Stimulated activated memory B cell treated with anti-CD40 and anti-IgM and Interleukin-4, amounts not matched to agents 10 μg/mL and 1 μg/mL and 100 μg/mL, for 72 hours (primary cell): ENCODE results near the gene SEC31B.

Experiments used
- ATAC-seq: fragments of 150-1000 bp; cut with Tn5 transposase; 2 replicates; pipeline ENCODE4 v1.10.0; 2021
- H3K27ac Mint-ChIP-seq: one replicate; pipeline ENCODE4 v1.8.0; 2022; ENCODE audit warnings: mild to moderate bottlenecking, mixed read lengths
- H3K27me3 Mint-ChIP-seq: one replicate; pipeline ENCODE4 v1.8.0; 2022; ENCODE audit warnings: mixed read lengths
- H3K36me3 Mint-ChIP-seq: one replicate; pipeline ENCODE4 v1.8.0; 2022; ENCODE audit warnings: mixed read lengths
- H3K4me1 Mint-ChIP-seq: one replicate; pipeline ENCODE4 v1.8.0; 2022; ENCODE audit warnings: mixed read lengths
- H3K4me3 Mint-ChIP-seq: one replicate; pipeline ENCODE4 v1.8.0; 2022; ENCODE audit warnings: mild to moderate bottlenecking, moderate library complexity, mixed read lengths
- H3K9me3 Mint-ChIP-seq: one replicate; pipeline ENCODE4 v1.8.0; 2022; ENCODE audit warnings: mixed read lengths

The SEC31B gene, protein sequence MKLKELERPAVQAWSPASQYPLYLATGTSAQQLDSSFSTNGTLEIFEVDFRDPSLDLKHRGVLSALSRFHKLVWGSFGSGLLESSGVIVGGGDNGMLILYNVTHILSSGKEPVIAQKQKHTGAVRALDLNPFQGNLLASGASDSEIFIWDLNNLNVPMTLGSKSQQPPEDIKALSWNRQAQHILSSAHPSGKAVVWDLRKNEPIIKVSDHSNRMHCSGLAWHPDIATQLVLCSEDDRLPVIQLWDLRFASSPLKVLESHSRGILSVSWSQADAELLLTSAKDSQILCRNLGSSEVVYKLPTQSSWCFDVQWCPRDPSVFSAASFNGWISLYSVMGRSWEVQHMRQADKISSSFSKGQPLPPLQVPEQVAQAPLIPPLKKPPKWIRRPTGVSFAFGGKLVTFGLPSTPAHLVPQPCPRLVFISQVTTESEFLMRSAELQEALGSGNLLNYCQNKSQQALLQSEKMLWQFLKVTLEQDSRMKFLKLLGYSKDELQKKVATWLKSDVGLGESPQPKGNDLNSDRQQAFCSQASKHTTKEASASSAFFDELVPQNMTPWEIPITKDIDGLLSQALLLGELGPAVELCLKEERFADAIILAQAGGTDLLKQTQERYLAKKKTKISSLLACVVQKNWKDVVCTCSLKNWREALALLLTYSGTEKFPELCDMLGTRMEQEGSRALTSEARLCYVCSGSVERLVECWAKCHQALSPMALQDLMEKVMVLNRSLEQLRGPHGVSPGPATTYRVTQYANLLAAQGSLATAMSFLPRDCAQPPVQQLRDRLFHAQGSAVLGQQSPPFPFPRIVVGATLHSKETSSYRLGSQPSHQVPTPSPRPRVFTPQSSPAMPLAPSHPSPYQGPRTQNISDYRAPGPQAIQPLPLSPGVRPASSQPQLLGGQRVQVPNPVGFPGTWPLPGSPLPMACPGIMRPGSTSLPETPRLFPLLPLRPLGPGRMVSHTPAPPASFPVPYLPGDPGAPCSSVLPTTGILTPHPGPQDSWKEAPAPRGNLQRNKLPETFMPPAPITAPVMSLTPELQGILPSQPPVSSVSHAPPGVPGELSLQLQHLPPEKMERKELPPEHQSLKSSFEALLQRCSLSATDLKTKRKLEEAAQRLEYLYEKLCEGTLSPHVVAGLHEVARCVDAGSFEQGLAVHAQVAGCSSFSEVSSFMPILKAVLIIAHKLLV

GRCh38 chr10:100519311-100520051 is at the start of gene SEC31B:
Gene SEC31B (minus strand): TSS chr10:100519861. CDS start chr10:100516952, 2,909 bp downstream.
- H3K4me3 Mint-ChIP-seq, result no peak within 1 kb of the TSS
- peaks cover 46% of the 10 kb centered on the region for H3K36me3 Mint-ChIP-seq
- H3K27ac Mint-ChIP-seq, result no peak within 1 kb of the TSS
- H3K27me3 Mint-ChIP-seq, result no peaks in the 10 kb centered on the region
- no peak for ATAC-seq
- no peaks in the 10 kb centered on the region for H3K4me1 Mint-ChIP-seq
- no peaks in the 10 kb centered on the region for H3K9me3 Mint-ChIP-seq

DNA sequence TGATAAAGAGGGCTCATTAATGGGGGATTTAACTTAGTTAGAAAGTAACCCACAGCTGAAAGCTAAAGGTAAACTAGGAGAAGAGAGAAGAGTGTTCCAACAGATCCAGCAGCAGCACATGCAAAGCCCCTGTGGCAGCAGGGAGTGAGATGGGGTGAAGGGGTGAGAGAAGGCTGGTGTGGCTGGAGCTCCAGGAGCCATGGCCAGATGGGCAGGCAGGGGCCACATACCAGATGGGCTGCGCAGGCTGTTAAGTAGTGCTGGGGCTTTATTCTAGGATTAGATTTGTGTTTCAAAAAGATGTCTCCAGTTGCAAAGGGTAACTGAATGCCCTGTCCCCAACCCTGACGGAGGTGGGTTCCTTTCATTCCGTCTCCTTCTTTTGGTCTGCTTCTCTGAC is 49.3 kb upstream of the SEC31B start:
- no peaks in the 10 kb centered on the region for H3K4me1 Mint-ChIP-seq
- no peaks in the 10 kb centered on the region for H3K36me3 Mint-ChIP-seq
- no peak for ATAC-seq
- no peak overlapping the region for H3K4me3 Mint-ChIP-seq
- H3K27ac Mint-ChIP-seq, result no peak overlapping the region
- peaks cover 51% of the 10 kb centered on the region for H3K27me3 Mint-ChIP-seq
- H3K9me3 Mint-ChIP-seq, result no peaks in the 10 kb centered on the region

DNA sequence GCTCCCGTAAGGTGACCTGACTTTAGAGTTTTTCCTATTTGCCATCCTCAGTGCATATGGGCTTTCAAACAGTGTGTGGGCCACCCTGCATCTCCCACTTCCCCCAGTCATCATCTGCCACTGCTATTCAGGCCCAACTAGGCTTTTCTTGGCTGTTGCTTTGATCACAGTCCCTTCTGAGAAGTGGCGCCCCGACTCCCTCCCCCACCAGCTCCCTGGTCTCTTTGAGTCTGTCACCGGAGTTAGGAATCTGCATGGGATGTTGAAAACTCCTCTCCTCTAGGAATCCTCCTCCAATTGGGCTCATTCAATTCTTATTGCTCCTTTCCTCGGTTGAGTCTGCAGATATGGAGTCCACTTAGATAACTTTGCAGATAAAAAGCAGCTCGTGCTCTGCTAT is 48.2 kb upstream of the SEC31B start:
- H3K9me3 Mint-ChIP-seq, result no peaks in the 10 kb centered on the region
- no peak overlapping the region for H3K27ac Mint-ChIP-seq
- H3K4me1 Mint-ChIP-seq, result no peaks in the 10 kb centered on the region
- H3K27me3 Mint-ChIP-seq, result peaks cover 48% of the 10 kb centered on the region
- no peaks in the 10 kb centered on the region for H3K36me3 Mint-ChIP-seq
- ATAC-seq, result no peak
- no peak overlapping the region for H3K4me3 Mint-ChIP-seq

DNA sequence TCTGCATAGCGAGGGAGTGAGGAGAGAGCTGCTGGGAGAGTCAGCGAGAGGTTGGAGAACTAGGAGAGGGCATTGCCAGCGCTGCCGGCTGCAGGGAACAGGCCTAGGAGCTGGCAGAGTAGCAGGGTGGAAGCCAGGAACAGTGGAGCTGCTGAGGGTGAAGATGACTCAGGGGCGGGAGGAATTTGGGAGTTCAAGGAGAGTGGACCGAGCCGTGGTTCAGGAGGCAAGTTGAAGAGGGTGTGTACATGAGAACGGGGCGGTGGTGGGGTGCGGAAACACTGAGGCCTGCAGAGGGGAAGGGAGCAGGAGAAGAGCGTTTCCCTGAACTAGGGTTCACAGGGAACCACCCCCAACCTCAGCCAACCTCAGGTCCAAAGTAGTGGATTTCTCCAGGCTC is 47.6 kb upstream of the SEC31B start:
- ATAC-seq, result no peak
- Mint-ChIP-seq H3K9me3 (no peaks in the 10 kb centered on the region), H3K36me3 (no peaks in the 10 kb centered on the region), H3K27me3 (peaks cover 45% of the 10 kb centered on the region), H3K4me3 (no peak overlapping the region), H3K27ac (no peak overlapping the region), H3K4me1 (no peaks in the 10 kb centered on the region)

DNA sequence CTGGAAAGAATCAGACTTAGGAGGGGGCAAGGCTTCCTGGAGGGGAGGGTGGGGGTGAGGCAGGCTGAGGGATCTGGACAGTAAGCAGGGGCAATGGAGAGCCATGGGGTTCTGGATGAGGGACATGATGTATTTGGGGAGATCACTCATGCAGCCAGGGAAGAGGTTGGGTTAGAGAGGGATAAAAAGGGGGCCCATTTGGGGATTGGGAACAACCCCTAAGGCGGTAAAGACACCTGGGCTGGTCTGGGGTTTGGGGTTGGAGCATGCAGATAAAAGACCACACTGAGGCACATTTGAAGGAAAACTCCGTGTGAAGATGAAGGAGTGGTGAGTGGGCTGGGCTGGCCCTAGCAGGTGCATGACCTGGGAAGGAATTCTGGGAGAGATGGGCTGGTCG is 46.9 kb upstream of the SEC31B start:
- Mint-ChIP-seq H3K4me1 (peaks cover under 1% of the 10 kb centered on the region), H3K9me3 (no peaks in the 10 kb centered on the region), H3K27ac (no peak overlapping the region), H3K36me3 (no peaks in the 10 kb centered on the region), H3K4me3 (no peak overlapping the region), H3K27me3 (peaks cover 47% of the 10 kb centered on the region)
- no peak for ATAC-seq

DNA sequence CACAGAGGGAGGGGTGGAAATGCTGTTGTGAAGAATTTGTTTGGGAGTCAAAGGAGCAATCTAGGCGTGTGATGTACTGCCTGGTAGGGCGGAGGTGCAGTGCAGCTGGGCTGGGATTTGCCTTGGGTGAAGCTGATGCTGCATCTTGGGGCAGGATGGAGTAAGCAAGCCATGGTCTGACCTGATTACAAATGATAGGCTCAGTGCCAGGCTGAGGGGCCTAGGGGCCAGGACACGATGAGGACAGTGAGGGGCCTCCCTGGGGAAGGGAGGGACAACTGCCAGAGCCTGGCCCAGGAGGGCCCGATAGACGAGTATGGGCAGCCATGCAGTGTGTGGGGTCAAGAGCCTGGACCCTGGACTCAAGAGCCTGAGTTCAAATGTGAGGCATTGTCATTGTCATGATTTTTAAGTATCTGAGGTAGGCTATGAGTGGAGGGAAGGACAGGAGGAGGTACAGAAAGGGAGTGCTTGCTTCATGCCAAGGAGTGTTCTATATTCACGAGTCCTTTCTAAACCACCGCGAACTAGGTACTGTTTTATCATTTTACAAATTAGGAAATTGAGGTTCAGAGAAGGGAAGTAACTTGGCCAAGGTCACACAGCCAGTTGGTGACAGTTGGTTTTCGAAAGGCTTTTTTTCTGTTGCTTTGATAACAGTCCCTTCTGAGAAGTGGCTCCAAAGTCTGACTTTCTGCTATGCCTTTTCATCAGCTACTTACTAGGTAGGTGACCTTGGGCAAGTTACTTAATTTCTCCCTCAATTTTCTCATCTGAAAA is 45.7 kb upstream of the SEC31B start:
- no peak for ATAC-seq
- no peak overlapping the region for H3K27ac Mint-ChIP-seq
- H3K4me1 Mint-ChIP-seq, result peaks cover 7% of the 10 kb centered on the region
- H3K4me3 Mint-ChIP-seq, result no peak overlapping the region
- peaks cover 59% of the 10 kb centered on the region for H3K27me3 Mint-ChIP-seq
- H3K36me3 Mint-ChIP-seq, result peaks cover 4% of the 10 kb centered on the region
- no peaks in the 10 kb centered on the region for H3K9me3 Mint-ChIP-seq

- Mint-ChIP-seq H3K27ac (no peak overlapping the region), H3K4me1 (peaks cover 7% of the 10 kb centered on the region), H3K9me3 (no peaks in the 10 kb centered on the region), H3K36me3 (peaks cover 16% of the 10 kb centered on the region), H3K27me3 (peaks cover 52% of the 10 kb centered on the region), H3K4me3 (no peak overlapping the region)
- peak; percentile 81 for ATAC-seq
These were observed 42.5 kb upstream of the SEC31B start for GRCh38 chr10:100562008-100562672.

DNA sequence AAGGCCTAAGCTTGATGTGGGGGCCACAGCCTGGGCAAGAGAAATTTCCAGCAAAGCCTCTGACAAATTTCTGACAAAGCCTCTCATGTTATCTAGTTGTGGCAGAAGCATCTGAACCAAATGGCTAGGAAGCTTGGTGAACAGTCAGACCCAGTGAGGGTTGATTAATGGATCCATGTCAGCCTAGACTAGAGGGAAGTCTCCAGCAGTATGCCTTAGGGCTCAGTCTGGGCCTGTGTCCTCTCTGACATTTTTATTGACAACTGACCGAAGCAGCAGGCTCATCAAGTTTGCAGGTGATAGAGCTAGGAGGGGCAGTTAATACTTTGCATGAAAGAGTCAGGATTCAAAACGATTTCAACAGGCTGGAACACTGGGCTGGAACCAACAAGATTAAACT is 41.3 kb upstream of the SEC31B start:
- Mint-ChIP-seq H3K4me1 (peaks cover 7% of the 10 kb centered on the region), H3K27me3 (peaks cover 41% of the 10 kb centered on the region), H3K27ac (no peak overlapping the region), H3K4me3 (no peak overlapping the region), H3K9me3 (no peaks in the 10 kb centered on the region), H3K36me3 (peaks cover 23% of the 10 kb centered on the region)
- ATAC-seq, result no peak

- ATAC-seq, result no peak
- Mint-ChIP-seq H3K9me3 (no peaks in the 10 kb centered on the region), H3K27me3 (peaks cover 34% of the 10 kb centered on the region), H3K4me1 (peaks cover 7% of the 10 kb centered on the region), H3K4me3 (no peak overlapping the region), H3K27ac (no peak overlapping the region), H3K36me3 (peaks cover 28% of the 10 kb centered on the region)
These were observed 40.6 kb upstream of the SEC31B start for GRCh38 chr10:100560248-100560647.

GRCh38 chr10:100554902-100555301 is 35.2 kb upstream of the SEC31B start:
- Mint-ChIP-seq H3K4me3 (no peak overlapping the region), H3K27ac (no peak overlapping the region), H3K36me3 (peaks cover 46% of the 10 kb centered on the region), H3K9me3 (no peaks in the 10 kb centered on the region), H3K4me1 (peaks cover 30% of the 10 kb centered on the region), H3K27me3 (no peaks in the 10 kb centered on the region)
- ATAC-seq, result no peak

- H3K4me3 Mint-ChIP-seq, result no peak overlapping the region
- H3K4me1 Mint-ChIP-seq, result peaks cover 30% of the 10 kb centered on the region
- no peaks in the 10 kb centered on the region for H3K9me3 Mint-ChIP-seq
- no peak overlapping the region for H3K27ac Mint-ChIP-seq
- no peaks in the 10 kb centered on the region for H3K27me3 Mint-ChIP-seq
- ATAC-seq, result no peak
- peaks cover 55% of the 10 kb centered on the region for H3K36me3 Mint-ChIP-seq
These were observed 34.3 kb upstream of the SEC31B start for GRCh38 chr10:100553929-100554328.

- Mint-ChIP-seq H3K4me3 (no peak overlapping the region), H3K27ac (no peak overlapping the region), H3K4me1 (peaks cover 30% of the 10 kb centered on the region), H3K36me3 (peaks cover 64% of the 10 kb centered on the region), H3K9me3 (no peaks in the 10 kb centered on the region), H3K27me3 (no peaks in the 10 kb centered on the region)
- ATAC-seq, result no peak
These were observed 32.1 kb upstream of the SEC31B start for GRCh38 chr10:100551738-100552137.

DNA sequence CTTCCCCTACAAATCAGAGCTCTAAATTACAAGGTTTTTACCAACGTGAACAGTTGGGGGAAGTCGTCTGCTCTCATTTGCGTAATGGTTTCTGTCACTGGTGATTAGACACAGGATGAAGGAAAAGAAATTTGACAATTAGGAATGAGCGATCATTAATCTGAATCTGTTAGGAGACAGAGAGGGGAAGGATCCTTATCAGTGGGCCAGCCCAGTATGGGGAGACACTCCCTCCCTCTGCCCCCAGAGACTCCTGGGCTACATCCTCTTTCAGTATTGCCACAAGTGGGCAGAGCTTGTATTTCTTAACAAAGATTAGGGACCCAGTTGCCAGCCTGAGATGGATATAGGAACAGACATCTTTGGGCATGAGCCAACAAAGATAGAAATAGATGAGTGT is 31.5 kb upstream of the SEC31B start:
- Mint-ChIP-seq H3K9me3 (no peaks in the 10 kb centered on the region), H3K4me1 (peaks cover 30% of the 10 kb centered on the region), H3K4me3 (no peak overlapping the region), H3K27me3 (no peaks in the 10 kb centered on the region), H3K36me3 (peaks cover 66% of the 10 kb centered on the region), H3K27ac (no peak overlapping the region)
- ATAC-seq, result peak; percentile 69

DNA sequence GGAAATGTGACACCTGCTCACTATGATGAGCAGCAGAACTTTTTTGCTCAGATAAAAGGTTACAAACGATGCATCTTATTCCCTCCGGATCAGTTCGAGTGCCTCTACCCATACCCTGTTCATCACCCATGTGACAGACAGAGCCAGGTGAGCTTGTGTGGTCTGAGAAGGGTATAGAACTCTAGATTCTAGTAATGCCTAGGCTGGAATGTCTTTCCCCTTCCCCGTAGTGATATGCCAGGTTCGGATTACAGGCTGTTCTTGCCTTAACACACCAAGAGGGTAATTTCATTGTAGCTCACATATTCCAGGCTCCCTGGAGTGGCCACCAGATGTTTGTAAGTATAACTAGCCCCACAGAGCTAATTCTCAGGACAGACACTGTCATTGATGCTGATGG is 25.3 kb upstream of the SEC31B start:
- Mint-ChIP-seq H3K9me3 (no peaks in the 10 kb centered on the region), H3K4me1 (no peaks in the 10 kb centered on the region), H3K27me3 (no peaks in the 10 kb centered on the region), H3K4me3 (no peak overlapping the region), H3K27ac (no peak overlapping the region), H3K36me3 (peaks cover 88% of the 10 kb centered on the region)
- ATAC-seq, result no peak
